GM18508 (cell line): ENCODE measurements around the gene EPHA4.

Experiments used
- ATAC-seq: cut with Tn5 transposase; IDR thresholded peaks from one replicate; pipeline ENCODE4 v1.9.1; 2021; ENCODE audit warnings: moderate number of reproducible peaks; ENCODE audit not compliant: insufficient read depth, unreplicated experiment

Gene EPHA4

GRCh38 chr2:221572821-221573429 is 821 bp upstream of the EPHA4 start:
- peak; percentile 19 for ATAC-seq

GRCh38 chr2:221571551-221572218 is 419 bp downstream of the EPHA4 start:
- peak; percentile 4 for ATAC-seq

- ATAC-seq, result no peak
Observed at GRCh38 chr2:221571025-221571550, 1.0 kb downstream of the EPHA4 start.

- no peak for ATAC-seq
Observed at GRCh38 chr2:221570321-221570935, 1.7 kb downstream of the EPHA4 start.

- no peak for ATAC-seq
Observed at GRCh38 chr2:221569871-221570270, 2.2 kb downstream of the EPHA4 start.

GRCh38 chr2:221569425-221569845 is 2.7 kb downstream of the EPHA4 start:
- ATAC-seq, result no peak

GRCh38 chr2:221568299-221568698 is 3.8 kb downstream of the EPHA4 start:
- ATAC-seq, result no peak

GRCh38 chr2:221567809-221568208 is 4.3 kb downstream of the EPHA4 start:
- ATAC-seq, result no peak

- ATAC-seq, result no peak
Observed at GRCh38 chr2:221567231-221567760, 4.8 kb downstream of the EPHA4 start.

- no peak for ATAC-seq
Observed at GRCh38 chr2:221563270-221563985, 8.7 kb downstream of the EPHA4 start.

- no peak for ATAC-seq
Observed at GRCh38 chr2:221562226-221562625, 9.9 kb downstream of the EPHA4 start.

GRCh38 chr2:221561770-221562169 is 10.3 kb downstream of the EPHA4 start:
- no peak for ATAC-seq

- ATAC-seq, result no peak
Observed at GRCh38 chr2:221559991-221560390, 12.1 kb downstream of the EPHA4 start.

- no peak for ATAC-seq
Observed at GRCh38 chr2:221558107-221558506, 14.0 kb downstream of the EPHA4 start.

GRCh38 chr2:221555494-221555846 is 16.6 kb downstream of the EPHA4 start:
- ATAC-seq, result peak; percentile 18

- ATAC-seq, result peak; percentile 95
Observed at GRCh38 chr2:221554769-221555493, 17.2 kb downstream of the EPHA4 start.

- no peak for ATAC-seq
Observed at GRCh38 chr2:221553333-221553732, 18.8 kb downstream of the EPHA4 start.

- no peak for ATAC-seq
Observed at GRCh38 chr2:221552291-221552690, 19.8 kb downstream of the EPHA4 start.

- ATAC-seq, result peak; percentile 37
Observed at GRCh38 chr2:221551864-221552263, 20.2 kb downstream of the EPHA4 start.

GRCh38 chr2:221549143-221549542 is 23.0 kb downstream of the EPHA4 start:
- ATAC-seq, result peak; percentile 79
